Tibial nerve (tissue), 4 donors: Measurements from ENCODE around the gene NRK.
"Not testable (repeated sequence)": the region's sequence is repeated elsewhere in the genome, so short reads cannot be mapped to it uniquely, and the experiment has no call there.

Experiments used
- CTCF ChIP-seq, 5 experiments: fragments of 200-600 bp in 3 of 5; fragments of 450-650 bp in 2 of 5; sonication (generic) in 3 of 5; IDR thresholded peaks; one replicate each; pipeline ENCODE4 v1.5.1; 2016 to 2019; ENCODE audit warnings: antibody characterized with exemption in 5 of 5, mild to moderate bottlenecking in 3 of 5, moderate library complexity in 2 of 5
- EP300 ChIP-seq, 2 donors: sonication (generic); formaldehyde crosslinking; IDR thresholded peaks; one replicate each; pipeline ENCODE4 v1.6.1; 2017; ENCODE audit warnings: antibody characterized with exemption in 2 of 2, mild to moderate bottlenecking in 1 of 2
- POLR2A ChIP-seq, 2 donors: fragments of 450-650 bp; IDR thresholded peaks; one replicate each; pipeline ENCODE4 v1.6.1; 2017; ENCODE audit warnings: antibody characterized with exemption in 2 of 2, mild to moderate bottlenecking in 2 of 2, moderate library complexity in 2 of 2

GRCh38 chrX:105988487-105988886 is 166.1 kb downstream of the NRK start:
- TF ChIP-seq CTCF, EP300, POLR2A (IDR thresholded peaks at IDR 0.05): not testable (repeated sequence)
